ENCODE data around the gene FDX1. TPM values are rescaled to one million over a fixed set of nuclear protein-coding genes. Genes with fewer than 3 reads are reported as not detected.

FDX1 gene
- total RNA-seq, 2 experiments from 2014 or later, result 11.2 to 19.0 TPM

- CTCF ChIA-PET, result interaction anchor here (1.1 to 2.6 kb wide), 4 partner anchors 9 to 72 kb away, joined by 3 to 12 read pairs (median 4); partner anchors contain the start of gene FDX1
- Mint-ChIP-seq H3K27me3 (no peaks in the 10 kb centered on the region), H3K27ac (peak overlapping the region; percentile 85), H3K9me3 (ENCODE audit: low read depth) (peaks cover 2% of the 10 kb centered on the region), H3K4me3 (peak overlapping the region; percentile 11), H3K36me3 (peaks cover 47% of the 10 kb centered on the region), H3K4me1 (peaks cover 58% of the 10 kb centered on the region)
- ATAC-seq (peak; percentile 67), DNase-seq (no peak)
Observed at GRCh38 chr11:110454609-110455008, 24.9 kb downstream of the FDX1 start.

GRCh38 chr11:110455718-110456117 lies 26.0 kb downstream of the FDX1 start:
- Mint-ChIP-seq H3K27ac (peak overlapping the region; percentile 76), H3K4me1 (peaks cover 58% of the 10 kb centered on the region), H3K9me3 (ENCODE audit: low read depth) (peaks cover 2% of the 10 kb centered on the region), H3K36me3 (peaks cover 54% of the 10 kb centered on the region), H3K4me3 (peak overlapping the region; percentile 5), H3K27me3 (no peaks in the 10 kb centered on the region)
- peak; percentile 70 for DNase-seq
- peak; percentile 74 for ATAC-seq
- CTCF ChIA-PET, result interaction anchor here (0.7 to 1.3 kb wide), 2 partner anchors 254 to 867 kb away, joined by 3 to 4 read pairs; no protein-coding TSS in a partner anchor

- H3K36me3 Mint-ChIP-seq, result peaks cover 38% of the 10 kb centered on the region
- H3K4me3 Mint-ChIP-seq, result no peak overlapping the region
- peaks cover 5% of the 10 kb centered on the region for H3K4me1 Mint-ChIP-seq
- H3K9me3 Mint-ChIP-seq (ENCODE audit: low read depth), result no peaks in the 10 kb centered on the region
- peak; percentile 54 for DNase-seq
- no peak overlapping the region for H3K27ac Mint-ChIP-seq
- CTCF ChIA-PET, result interaction anchor here (1.3 to 1.4 kb wide), 3 partner anchors 12 to 767 kb away, joined by 5 to 7 read pairs (median 6); no protein-coding TSS in a partner anchor
- ATAC-seq, result peak; percentile 66
- no peaks in the 10 kb centered on the region for H3K27me3 Mint-ChIP-seq
Observed at GRCh38 chr11:110463153-110463552, 33.4 kb downstream of the FDX1 start.

GRCh38 chr11:110465231-110465630 lies 35.5 kb downstream of the FDX1 start:
- Mint-ChIP-seq H3K27ac (no peak overlapping the region), H3K27me3 (no peaks in the 10 kb centered on the region), H3K36me3 (peaks cover 28% of the 10 kb centered on the region), H3K9me3 (ENCODE audit: low read depth) (no peaks in the 10 kb centered on the region), H3K4me3 (no peak overlapping the region), H3K4me1 (peaks cover 9% of the 10 kb centered on the region)
- ATAC-seq, result no peak
- DNase-seq, result no peak
- CTCF ChIA-PET, result interaction anchor here (0.5 to 1.3 kb wide), 4 partner anchors 13 to 726 kb away, joined by 3 read pairs; no protein-coding TSS in a partner anchor

- Mint-ChIP-seq H3K27me3 (no peaks in the 10 kb centered on the region), H3K4me3 (no peak overlapping the region), H3K4me1 (peaks cover 20% of the 10 kb centered on the region), H3K36me3 (peaks cover 24% of the 10 kb centered on the region), H3K9me3 (ENCODE audit: low read depth) (no peaks in the 10 kb centered on the region), H3K27ac (no peak overlapping the region)
- DNase-seq (no peak), ATAC-seq (no peak)
- CTCF ChIA-PET, result interaction anchor here (1.0 kb wide), 1 partner anchor 8 kb away, joined by 3 read pairs; no protein-coding TSS in a partner anchor
Observed at GRCh38 chr11:110467556-110467955, 37.8 kb downstream of the FDX1 start.

- Mint-ChIP-seq H3K36me3 (peaks cover 22% of the 10 kb centered on the region), H3K4me1 (peaks cover 20% of the 10 kb centered on the region), H3K27me3 (no peaks in the 10 kb centered on the region), H3K27ac (no peak overlapping the region), H3K9me3 (ENCODE audit: low read depth) (no peaks in the 10 kb centered on the region), H3K4me3 (no peak overlapping the region)
- ATAC-seq (no peak), DNase-seq (no peak)
- CTCF ChIA-PET, result interaction anchor here (1.0 kb wide), 1 partner anchor 9 kb away, joined by 3 read pairs; no protein-coding TSS in a partner anchor
Observed at GRCh38 chr11:110468121-110468520, 38.4 kb downstream of the FDX1 start.

GRCh38 chr11:110469127-110469526 lies 39.4 kb downstream of the FDX1 start:
- Mint-ChIP-seq H3K9me3 (ENCODE audit: low read depth) (no peaks in the 10 kb centered on the region), H3K4me1 (peaks cover 20% of the 10 kb centered on the region), H3K36me3 (peaks cover 20% of the 10 kb centered on the region), H3K27me3 (no peaks in the 10 kb centered on the region), H3K4me3 (no peak overlapping the region), H3K27ac (no peak overlapping the region)
- ATAC-seq (no peak), DNase-seq (no peak)
- CTCF ChIA-PET, result no interaction called here

GRCh38 chr11:110470716-110471115 lies 41.0 kb downstream of the FDX1 start:
- Mint-ChIP-seq H3K27ac (no peak overlapping the region), H3K27me3 (no peaks in the 10 kb centered on the region), H3K9me3 (ENCODE audit: low read depth) (no peaks in the 10 kb centered on the region), H3K36me3 (peaks cover 18% of the 10 kb centered on the region), H3K4me3 (no peak overlapping the region), H3K4me1 (peaks cover 17% of the 10 kb centered on the region)
- DNase-seq (no peak), ATAC-seq (no peak)
- CTCF ChIA-PET, result interaction anchor here (0.9 kb wide), 1 partner anchor 760 kb away, joined by 3 read pairs; no protein-coding TSS in a partner anchor

- H3K9me3 Mint-ChIP-seq (ENCODE audit: low read depth), result no peaks in the 10 kb centered on the region
- no peak overlapping the region for H3K4me3 Mint-ChIP-seq
- CTCF ChIA-PET, result no interaction called here
- H3K36me3 Mint-ChIP-seq, result peaks cover 18% of the 10 kb centered on the region
- peaks cover 17% of the 10 kb centered on the region for H3K4me1 Mint-ChIP-seq
- no peaks in the 10 kb centered on the region for H3K27me3 Mint-ChIP-seq
- H3K27ac Mint-ChIP-seq, result no peak overlapping the region
- no peak for DNase-seq
- no peak for ATAC-seq
Observed at GRCh38 chr11:110471371-110471770, 41.6 kb downstream of the FDX1 start.

GRCh38 chr11:110472858-110473257 lies 43.1 kb downstream of the FDX1 start:
- DNase-seq, result no peak
- H3K36me3 Mint-ChIP-seq, result peaks cover 14% of the 10 kb centered on the region
- no peaks in the 10 kb centered on the region for H3K27me3 Mint-ChIP-seq
- no peak overlapping the region for H3K4me3 Mint-ChIP-seq
- CTCF ChIA-PET, result no interaction called here
- H3K4me1 Mint-ChIP-seq, result peaks cover 16% of the 10 kb centered on the region
- no peak overlapping the region for H3K27ac Mint-ChIP-seq
- no peak for ATAC-seq
- H3K9me3 Mint-ChIP-seq (ENCODE audit: low read depth), result no peaks in the 10 kb centered on the region

GRCh38 chr11:110473706-110474105 lies 44.0 kb downstream of the FDX1 start:
- CTCF ChIA-PET, result no interaction called here
- peaks cover 16% of the 10 kb centered on the region for H3K4me1 Mint-ChIP-seq
- no peaks in the 10 kb centered on the region for H3K9me3 Mint-ChIP-seq (ENCODE audit: low read depth)

GRCh38 chr11:110474578-110474977 lies 44.8 kb downstream of the FDX1 start:
- no peak for DNase-seq
- no peaks in the 10 kb centered on the region for H3K27me3 Mint-ChIP-seq
- H3K36me3 Mint-ChIP-seq, result peaks cover 4% of the 10 kb centered on the region
- peaks cover 16% of the 10 kb centered on the region for H3K4me1 Mint-ChIP-seq
- ATAC-seq, result no peak
- CTCF ChIA-PET, result no interaction called here
- no peak overlapping the region for H3K4me3 Mint-ChIP-seq
- H3K27ac Mint-ChIP-seq, result no peak overlapping the region
- H3K9me3 Mint-ChIP-seq (ENCODE audit: low read depth), result no peaks in the 10 kb centered on the region

More at GRCh38 chr11:110473706-110474105, 44.0 kb downstream of the FDX1 start:
- ATAC-seq, result no peak
- DNase-seq, result no peak
- Mint-ChIP-seq H3K27ac (no peak overlapping the region), H3K27me3 (no peaks in the 10 kb centered on the region), H3K4me3 (no peak overlapping the region), H3K36me3 (peaks cover 7% of the 10 kb centered on the region)

GRCh38 chr11:110475671-110476070 lies 45.9 kb downstream of the FDX1 start:
- H3K4me1 Mint-ChIP-seq, result peaks cover 10% of the 10 kb centered on the region
- no peak overlapping the region for H3K4me3 Mint-ChIP-seq
- no peaks in the 10 kb centered on the region for H3K9me3 Mint-ChIP-seq (ENCODE audit: low read depth)
- no peak overlapping the region for H3K27ac Mint-ChIP-seq
- peaks cover 4% of the 10 kb centered on the region for H3K36me3 Mint-ChIP-seq
- ATAC-seq, result no peak
- CTCF ChIA-PET, result no interaction called here
- H3K27me3 Mint-ChIP-seq, result no peaks in the 10 kb centered on the region
- no peak for DNase-seq

- H3K27ac Mint-ChIP-seq, result no peak overlapping the region
- peaks cover 3% of the 10 kb centered on the region for H3K27me3 Mint-ChIP-seq
- CTCF ChIA-PET, result interaction anchor here (1.2 to 1.3 kb wide), 2 partner anchors 13 to 49 kb away, joined by 3 to 4 read pairs; partner anchors contain the start of gene FDX1
- DNase-seq, result no peak
- no peak for ATAC-seq
- H3K9me3 Mint-ChIP-seq (ENCODE audit: low read depth), result no peaks in the 10 kb centered on the region
- H3K4me1 Mint-ChIP-seq, result peaks cover 3% of the 10 kb centered on the region
- H3K4me3 Mint-ChIP-seq, result no peak overlapping the region
- peaks cover 2% of the 10 kb centered on the region for H3K36me3 Mint-ChIP-seq
Observed at GRCh38 chr11:110478410-110478809, 48.7 kb downstream of the FDX1 start.
